A673 (cell line): ENCODE measurements around the gene NRXN3. TPM values are rescaled to one million over a fixed set of nuclear protein-coding genes. Genes with fewer than 3 reads are reported as not detected.

ENCODE experiments used
- BruUV-seq: library from RNA; stranded (reverse); fragments of 400-500 nt; replicated peaks from 2 replicates; lab custom pipeline; 2021; lab: Mats Ljungman, UMichigan
- CTCF ChIA-PET: fragments of 300-600 bp; sonication (Branson Sonifier 250); formaldehyde crosslinking; loops from one replicate; lab custom pipeline; 2022; ENCODE audit warnings: antibody characterized with exemption; lab: Charles Lee
- POLR2A ChIA-PET: fragments of 300-600 bp; sonication (Branson Sonifier 250); formaldehyde crosslinking; loops from one replicate; lab custom pipeline; 2022; ENCODE audit warnings: antibody characterized with exemption; ENCODE audit not compliant: low non-redundant PET; lab: Charles Lee
- DNase-seq: peaks from one replicate; pipeline ENCODE4 v3.0.0-alpha.2; 2015; ENCODE audit warnings: low spot score
- H3K27ac ChIP-seq: fragments of 200-600 bp; sonication (generic); 2 replicates; pipeline ENCODE4 v1.5.1; 2016; ENCODE audit warnings: mixed run types, low read depth, mild to moderate bottlenecking, mixed read lengths, antibody characterized with exemption, low read length; ENCODE audit not compliant: poor library complexity, severe bottlenecking
- H3K27me3 ChIP-seq: fragments of 200-600 bp; sonication (generic); replicated peaks from 2 replicates; pipeline ENCODE4 v1.6.1; 2017; ENCODE audit warnings: mixed run types, low read depth, mild to moderate bottlenecking, mixed read lengths, antibody characterized with exemption, low read length; ENCODE audit not compliant: insufficient read depth, poor library complexity
- H3K36me3 ChIP-seq: fragments of 200-600 bp; sonication (generic); 2 replicates; pipeline ENCODE4 v1.6.1; 2016; ENCODE audit warnings: mixed run types, mild to moderate bottlenecking, mixed read lengths, antibody characterized with exemption, low read length; ENCODE audit not compliant: insufficient read depth, poor library complexity, severe bottlenecking
- H3K4me1 ChIP-seq: fragments of 200-600 bp; sonication (generic); 2 replicates; pipeline ENCODE4 v1.6.1; 2017; ENCODE audit warnings: mixed run types, mild to moderate bottlenecking, mixed read lengths, antibody characterized with exemption, low read length; ENCODE audit not compliant: insufficient read depth, poor library complexity, severe bottlenecking
- H3K4me3 ChIP-seq: fragments of 200-600 bp; sonication (generic); 2 replicates; pipeline ENCODE4 v1.5.1; 2016; ENCODE audit warnings: low read depth, mixed run types, mild to moderate bottlenecking, mixed read lengths, low read length; ENCODE audit not compliant: poor library complexity, severe bottlenecking
- H3K9me3 ChIP-seq: fragments of 200-600 bp; sonication (generic); 2 replicates; pipeline ENCODE4 v1.6.1; 2016; ENCODE audit warnings: mixed run types, low read depth, mild to moderate bottlenecking, mixed read lengths, antibody characterized with exemption, low read length; ENCODE audit not compliant: poor library complexity, severe bottlenecking
- EZH2 ChIP-seq: fragments of 200-600 bp; sonication (generic); IDR thresholded peaks from 2 replicates; pipeline ENCODE4 v1.6.1; 2017; ENCODE audit warnings: borderline replicate concordance, low read depth, mild to moderate bottlenecking, mixed read lengths, antibody characterized with exemption, low read length; ENCODE audit not compliant: poor library complexity, severe bottlenecking
- intact Hi-C: fragments of 100-400 bp; cut with micrococcal nuclease; formaldehyde crosslinking; loops from one replicate; pipeline ENCODE4 v1.10.0; 2022; ENCODE audit not compliant: unreplicated experiment
- total RNA-seq: library from RNA; stranded (reverse); gene quantifications from 2 replicates; pipeline ENCODE4 v1.2.3, GENCODE V29; 2021
- TF ChIP-seq, protein P1 (sequence below): fragments of 300-800, 200-600 bp; sonication (generic); conservative IDR thresholded peaks from 2 replicates; pipeline ENCODE4 v1.5.1; 2017; ENCODE audit warnings: low read depth, mild to moderate bottlenecking, antibody characterized with exemption, low read length, moderate library complexity, mixed read lengths

The NRXN3 gene
- total RNA-seq, 1 experiment from 2014 or later = 0.21 TPM

DNA sequence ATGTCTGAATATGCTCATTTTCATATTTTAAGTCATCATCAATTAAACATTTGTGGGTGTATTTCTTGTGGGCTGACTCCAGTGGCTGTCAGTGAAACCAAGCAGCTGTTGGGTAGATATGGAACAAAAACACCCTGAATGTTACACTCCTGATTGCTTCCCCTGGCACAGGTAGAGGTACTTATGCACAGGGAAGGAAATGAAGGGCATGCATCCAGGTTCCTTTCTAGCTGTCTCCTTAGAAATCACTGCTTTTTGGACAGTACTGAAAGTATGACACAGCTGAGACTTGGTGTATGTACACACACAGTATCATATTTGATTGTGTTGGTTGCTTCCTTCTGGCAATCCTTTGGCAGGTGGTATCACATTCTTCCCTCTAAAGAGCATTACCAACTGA lies 1034.4 kb downstream of the NRXN3 start:
- ChIA-PET POLR2A (no interaction called here), CTCF (no interaction called here)
- no TSS peak for BruUV-seq
- H3K4me3 ChIP-seq = no peak overlapping the region
- intact Hi-C loops = no loop called here
- H3K4me1 ChIP-seq = no peaks in the 10 kb centered on the region
- no peak overlapping the region for H3K27ac ChIP-seq
- TF ChIP-seq, protein P1, sequence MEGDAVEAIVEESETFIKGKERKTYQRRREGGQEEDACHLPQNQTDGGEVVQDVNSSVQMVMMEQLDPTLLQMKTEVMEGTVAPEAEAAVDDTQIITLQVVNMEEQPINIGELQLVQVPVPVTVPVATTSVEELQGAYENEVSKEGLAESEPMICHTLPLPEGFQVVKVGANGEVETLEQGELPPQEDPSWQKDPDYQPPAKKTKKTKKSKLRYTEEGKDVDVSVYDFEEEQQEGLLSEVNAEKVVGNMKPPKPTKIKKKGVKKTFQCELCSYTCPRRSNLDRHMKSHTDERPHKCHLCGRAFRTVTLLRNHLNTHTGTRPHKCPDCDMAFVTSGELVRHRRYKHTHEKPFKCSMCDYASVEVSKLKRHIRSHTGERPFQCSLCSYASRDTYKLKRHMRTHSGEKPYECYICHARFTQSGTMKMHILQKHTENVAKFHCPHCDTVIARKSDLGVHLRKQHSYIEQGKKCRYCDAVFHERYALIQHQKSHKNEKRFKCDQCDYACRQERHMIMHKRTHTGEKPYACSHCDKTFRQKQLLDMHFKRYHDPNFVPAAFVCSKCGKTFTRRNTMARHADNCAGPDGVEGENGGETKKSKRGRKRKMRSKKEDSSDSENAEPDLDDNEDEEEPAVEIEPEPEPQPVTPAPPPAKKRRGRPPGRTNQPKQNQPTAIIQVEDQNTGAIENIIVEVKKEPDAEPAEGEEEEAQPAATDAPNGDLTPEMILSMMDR = no peak
- TF ChIP-seq EZH2 = no peak
- H3K36me3 ChIP-seq = no peaks in the 10 kb centered on the region
- no peaks in the 10 kb centered on the region for H3K27me3 ChIP-seq
- H3K9me3 ChIP-seq = no peaks in the 10 kb centered on the region
- DNase-seq = no peak

DNA sequence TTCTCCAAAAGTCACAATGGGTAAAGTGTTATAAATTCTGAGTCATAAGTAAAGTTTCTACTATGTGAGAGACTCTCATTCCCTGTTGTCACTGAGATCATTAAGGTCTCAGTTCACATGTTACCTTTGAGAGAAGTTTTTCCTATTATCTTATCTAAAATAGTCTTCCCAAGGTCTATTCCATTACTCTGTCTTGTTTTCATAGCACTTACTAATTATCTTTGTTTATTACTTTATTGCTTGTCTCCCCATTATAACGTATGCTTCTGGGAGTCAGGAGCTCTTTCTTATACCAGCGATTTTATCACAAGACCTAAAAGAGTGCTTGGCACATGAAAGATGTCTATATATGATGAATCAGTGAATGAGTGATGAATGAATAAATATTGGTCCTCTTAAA lies 1039.2 kb downstream of the NRXN3 start:
- CTCF ChIA-PET = no interaction called here

DNA sequence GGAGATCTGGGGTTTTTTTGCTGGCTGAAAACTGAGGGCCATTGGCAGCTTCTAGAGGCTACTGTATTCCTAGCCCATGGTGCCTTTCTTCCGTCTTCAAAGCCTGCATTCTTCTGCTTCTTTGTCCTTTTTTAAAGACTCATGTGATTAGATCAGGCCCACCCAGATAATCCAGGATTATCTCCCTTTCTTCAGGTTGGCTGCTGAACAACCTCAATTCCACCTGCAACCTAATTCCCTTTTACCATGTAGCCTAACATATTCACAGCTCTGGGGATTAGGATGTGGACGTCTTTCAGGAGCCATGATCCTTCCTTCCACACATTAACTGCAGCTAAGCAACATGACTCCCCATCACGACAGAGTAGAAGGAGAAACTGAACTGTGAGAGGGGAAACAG lies 1055.6 kb downstream of the NRXN3 start:
- no TSS peak for BruUV-seq
- ChIA-PET CTCF (no interaction called here), POLR2A (no interaction called here)
- no peaks in the 10 kb centered on the region for H3K36me3 ChIP-seq
- H3K27me3 ChIP-seq = no peaks in the 10 kb centered on the region
- TF ChIP-seq, protein P1 = no peak
- TF ChIP-seq EZH2 = no peak
- H3K4me1 ChIP-seq = no peaks in the 10 kb centered on the region
- no peak for DNase-seq
- no peaks in the 10 kb centered on the region for H3K9me3 ChIP-seq
- intact Hi-C loops = no loop called here
- H3K4me3 ChIP-seq = no peak overlapping the region
- H3K27ac ChIP-seq = no peak overlapping the region

More for the DNA sequence above, 1039.2 kb downstream of the NRXN3 start:
- no peak overlapping the region for H3K4me3 ChIP-seq
- H3K27ac ChIP-seq = no peak overlapping the region
- POLR2A ChIA-PET = no interaction called here
- H3K9me3 ChIP-seq = no peaks in the 10 kb centered on the region
- no peaks in the 10 kb centered on the region for H3K27me3 ChIP-seq
- no TSS peak for BruUV-seq
- H3K36me3 ChIP-seq = no peaks in the 10 kb centered on the region
- no peak for DNase-seq
- no peaks in the 10 kb centered on the region for H3K4me1 ChIP-seq
- intact Hi-C loops = no loop called here
- TF ChIP-seq, protein P1 = no peak
- TF ChIP-seq EZH2 = no peak
